NCI-H1694 treated with DMSO at 0.1 percent for 48 hours (cell line): ENCODE measurements around the gene LAMC2.

Experiments
- DNase-seq: peaks from one replicate; lab custom pipeline; 2025; lab: John Stamatoyannopoulos, UW

Gene LAMC2

GRCh38 chr1:183287191-183287675 lies 101.2 kb downstream of the LAMC2 start:
- no peak for DNase-seq

GRCh38 chr1:183288583-183288982 lies 102.5 kb downstream of the LAMC2 start:
- DNase-seq = no peak

- no peak for DNase-seq
Observed at GRCh38 chr1:183289051-183289496, 103.0 kb downstream of the LAMC2 start.

GRCh38 chr1:183290628-183291027 lies 104.6 kb downstream of the LAMC2 start:
- DNase-seq = no peak

- no peak for DNase-seq
Observed at GRCh38 chr1:183291216-183291762, 105.2 kb downstream of the LAMC2 start.

- DNase-seq = no peak
Observed at GRCh38 chr1:183291802-183292514, 105.9 kb downstream of the LAMC2 start.

GRCh38 chr1:183293241-183293640 lies 107.2 kb downstream of the LAMC2 start:
- no peak for DNase-seq

GRCh38 chr1:183293876-183294275 lies 107.8 kb downstream of the LAMC2 start:
- no peak for DNase-seq
